HUES64 (cell line): ENCODE data around the gene CMIP.

Source experiments
- H3K27ac ChIP-seq: 2 replicates; pipeline ENCODE4 v1.7.0; 2013; ENCODE audit warnings: low read depth, low read length, inconsistent platforms
- H3K27me3 ChIP-seq: 2 replicates; pipeline ENCODE4 v1.6.1; 2013; ENCODE audit warnings: mild to moderate bottlenecking, low read length; ENCODE audit not compliant: insufficient read depth
- H3K36me3 ChIP-seq: 2 replicates; pipeline ENCODE4 v1.6.1; 2013; ENCODE audit warnings: mild to moderate bottlenecking, low read length; ENCODE audit not compliant: insufficient read depth
- H3K4me1 ChIP-seq: 2 replicates; pipeline ENCODE4 v1.6.1; 2013; ENCODE audit warnings: mild to moderate bottlenecking, low read length, moderate library complexity; ENCODE audit not compliant: insufficient read depth
- H3K4me3 ChIP-seq: 2 replicates; pipeline ENCODE4 v1.5.1; 2013; ENCODE audit warnings: mild to moderate bottlenecking, low read length, moderate library complexity
- H3K9ac ChIP-seq: 2 replicates; pipeline ENCODE4 v1.6.1; 2013; ENCODE audit warnings: mild to moderate bottlenecking, low read depth, low read length
- H3K9me3 ChIP-seq: 2 replicates; pipeline ENCODE4 v1.6.1; 2013; ENCODE audit warnings: low read depth, low read length; ENCODE audit not compliant: insufficient read depth
- WGBS: fragments of 150-250, 120-280 bp; methylation state at CpG from one replicate; pipeline ENCODE4 v1.1.7; 2013; ENCODE audit warnings: missing lambda C conversion rate; 5-methylcytosine and 5-hydroxymethylcytosine counted together

CMIP gene

DNA sequence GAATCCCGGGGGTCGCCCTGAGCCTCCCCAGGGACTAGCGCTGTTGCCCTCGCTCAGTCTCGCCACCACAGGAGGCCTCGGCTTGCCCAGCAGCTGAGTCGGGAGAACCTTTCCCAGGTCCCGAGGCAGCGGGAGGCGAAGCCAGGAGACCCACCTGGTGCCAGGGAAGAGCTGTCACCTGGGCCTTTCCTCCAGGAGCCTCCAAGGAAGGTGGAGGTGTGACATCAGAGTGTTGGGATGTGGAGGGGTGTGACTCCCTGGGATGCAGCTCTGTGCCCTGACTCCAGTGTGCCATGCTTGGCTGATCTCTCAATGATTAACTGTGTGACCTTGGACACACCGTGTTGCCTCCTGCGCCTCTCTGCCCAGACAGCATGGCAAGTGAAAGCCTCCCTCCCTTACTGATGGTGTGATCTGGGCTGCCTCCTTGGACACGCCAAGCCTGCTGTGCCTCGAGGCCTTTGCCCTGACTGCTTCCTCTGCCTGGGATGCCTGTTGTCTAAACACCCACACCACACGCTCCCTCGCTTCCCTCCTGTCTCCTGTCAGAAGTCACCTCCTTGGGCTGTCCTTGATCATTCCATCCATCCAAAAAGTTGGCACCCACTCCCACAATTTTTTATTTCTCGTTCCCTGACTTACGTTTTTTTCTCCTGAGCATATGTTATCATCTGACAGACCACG, 88.0 kb downstream of the CMIP start:
- H3K36me3 ChIP-seq = no peaks in the 10 kb centered on the region
- no peaks in the 10 kb centered on the region for H3K27me3 ChIP-seq
- H3K9me3 ChIP-seq = no peaks in the 10 kb centered on the region; the same call in 1 of the 2 replicates
- H3K9ac ChIP-seq = no peak overlapping the region
- no peak overlapping the region for H3K4me3 ChIP-seq
- no peaks in the 10 kb centered on the region for H3K4me1 ChIP-seq
- H3K27ac ChIP-seq = no peak overlapping the region
- 95% methylated on average over 19 of the region's 19 CpGs for WGBS

DNA sequence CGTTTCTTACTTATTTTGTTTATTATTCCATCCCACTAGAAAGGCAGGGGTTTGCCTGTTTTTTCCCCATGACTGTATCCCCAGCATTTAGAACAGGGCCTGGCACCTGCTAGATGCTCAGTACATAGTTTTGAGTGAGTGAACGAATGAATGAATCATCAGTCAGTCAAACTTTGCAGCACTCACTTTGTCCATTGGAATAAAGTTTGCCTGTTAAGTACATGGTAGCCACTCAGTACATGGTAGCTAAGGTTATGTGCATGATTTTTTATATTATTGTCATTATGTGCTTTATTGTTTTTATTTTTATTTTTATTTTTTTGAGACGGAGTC, 88.5 kb downstream of the CMIP start:
- H3K9ac ChIP-seq = no peak overlapping the region
- no peak overlapping the region for H3K4me3 ChIP-seq
- no peaks in the 10 kb centered on the region for H3K9me3 ChIP-seq
- H3K4me1 ChIP-seq = 0 out of 2 replicates have a peak, but pooled peaks cover 2% of the 10 kb centered on the region
- no peak overlapping the region for H3K27ac ChIP-seq
- 81% methylated on average over 3 of the region's 3 CpGs for WGBS
- H3K36me3 ChIP-seq = no peaks in the 10 kb centered on the region
- H3K27me3 ChIP-seq = no peaks in the 10 kb centered on the region

DNA sequence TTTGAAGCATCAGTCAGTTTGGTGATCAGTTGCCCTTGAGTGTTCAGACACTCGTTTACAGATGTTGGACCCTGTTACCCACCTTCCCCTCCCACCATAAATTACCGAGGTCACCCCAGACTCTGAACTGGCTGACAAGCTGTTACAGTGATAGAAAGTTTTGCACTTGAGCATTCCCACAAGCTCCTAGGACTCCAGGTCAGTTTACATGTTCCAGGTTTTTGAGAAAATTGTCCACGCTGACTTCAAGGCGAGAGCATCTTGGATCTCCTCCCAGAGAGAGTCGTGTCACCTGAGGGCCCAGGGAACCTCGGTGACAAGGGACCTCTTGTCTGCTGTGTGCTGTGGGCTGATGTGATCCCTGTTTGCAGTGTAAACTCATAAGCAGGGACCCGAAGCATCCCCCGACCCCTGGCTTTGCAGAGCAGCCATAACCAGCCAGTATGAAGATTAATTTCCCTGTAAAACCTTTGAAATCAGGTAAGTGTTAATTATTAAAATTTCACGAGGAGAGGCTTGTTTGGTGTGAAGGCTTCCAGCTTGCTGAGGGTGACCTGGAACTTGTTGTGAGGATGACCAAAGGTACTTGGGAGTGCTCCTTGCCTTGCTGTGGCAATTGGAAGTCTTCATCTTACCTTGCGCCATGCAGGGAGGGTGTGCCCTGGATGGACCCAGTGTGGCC, 91.2 kb downstream of the CMIP start:
- no peaks in the 10 kb centered on the region for H3K9me3 ChIP-seq
- H3K27me3 ChIP-seq = no peaks in the 10 kb centered on the region
- no peak overlapping the region for H3K9ac ChIP-seq
- 90% methylated on average over 10 of the region's 10 CpGs for WGBS
- H3K27ac ChIP-seq = no peak overlapping the region
- H3K36me3 ChIP-seq = no peaks in the 10 kb centered on the region
- H3K4me1 ChIP-seq = peaks cover 17% of the 10 kb centered on the region
- H3K4me3 ChIP-seq = no peak overlapping the region

DNA sequence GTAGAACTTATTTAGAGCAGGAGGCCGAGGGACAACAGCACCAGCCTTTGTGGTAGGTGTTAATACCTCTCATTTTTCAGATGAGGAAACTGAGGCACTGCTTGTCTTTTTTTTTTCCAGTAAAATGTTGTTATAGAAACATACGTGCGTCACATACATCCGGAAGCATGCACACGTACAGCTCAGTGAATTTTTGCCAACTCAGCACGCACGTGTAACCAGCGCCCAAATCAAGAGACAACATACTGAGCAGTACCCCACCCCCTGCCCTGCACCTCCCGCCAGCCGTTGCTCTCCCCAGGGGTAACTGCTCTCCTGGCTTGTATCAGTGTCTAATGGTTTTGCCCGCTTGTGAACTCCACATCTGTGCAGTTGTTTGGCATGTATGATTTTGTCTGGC, 92.0 kb downstream of the CMIP start:
- H3K36me3 ChIP-seq = no peaks in the 10 kb centered on the region
- H3K27ac ChIP-seq = no peak overlapping the region
- H3K27me3 ChIP-seq = no peaks in the 10 kb centered on the region
- no peak overlapping the region for H3K4me3 ChIP-seq
- WGBS = 94% methylated on average over 11 of the region's 11 CpGs
- no peak overlapping the region for H3K9ac ChIP-seq
- H3K4me1 ChIP-seq = peaks cover 17% of the 10 kb centered on the region
- no peaks in the 10 kb centered on the region for H3K9me3 ChIP-seq

DNA sequence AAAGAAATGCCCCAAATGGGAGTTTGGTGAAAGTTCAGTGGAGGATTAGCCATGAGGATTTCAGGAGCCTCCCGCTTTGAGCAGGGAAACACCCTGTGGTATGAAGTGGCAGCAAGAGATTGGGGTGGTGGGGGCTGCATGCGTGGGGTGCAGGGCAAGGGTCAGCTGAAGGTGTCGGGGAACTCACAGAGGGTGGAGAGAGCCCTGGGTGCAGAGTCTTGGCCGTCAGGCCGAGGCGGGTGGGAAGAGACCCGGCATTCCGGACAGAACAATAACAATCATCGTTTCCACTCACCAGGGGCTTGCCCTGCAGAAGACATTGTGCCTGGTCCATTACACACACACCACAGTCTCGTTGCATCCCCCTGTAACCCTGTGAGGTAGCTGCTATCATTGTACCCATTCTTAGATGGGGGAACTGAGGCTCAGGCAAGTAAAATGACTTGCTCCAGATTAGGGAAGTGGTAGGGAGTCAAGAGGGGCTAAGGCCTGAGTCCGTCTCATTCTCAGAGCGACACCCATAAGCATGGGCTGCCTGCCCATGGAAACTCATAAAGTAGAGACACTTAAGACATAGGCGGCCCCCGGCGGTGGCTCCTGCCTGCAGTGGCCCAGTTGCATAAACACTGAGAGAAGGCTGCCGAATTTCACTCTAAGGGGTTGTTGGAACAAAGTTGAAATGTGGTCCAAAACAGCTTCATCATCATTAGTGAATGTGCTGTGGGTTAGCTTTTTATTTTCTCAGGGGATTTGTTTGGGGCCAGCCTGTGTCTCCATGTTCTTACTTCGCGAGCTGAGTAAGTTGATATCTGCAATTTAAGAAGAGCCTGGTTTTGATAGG, 93.3 kb downstream of the CMIP start:
- no peaks in the 10 kb centered on the region for H3K36me3 ChIP-seq
- H3K4me1 ChIP-seq = peaks cover 17% of the 10 kb centered on the region
- no peak overlapping the region for H3K9ac ChIP-seq
- no peaks in the 10 kb centered on the region for H3K27me3 ChIP-seq
- H3K4me3 ChIP-seq = no peak overlapping the region
- WGBS = 92% methylated on average over 18 of the region's 18 CpGs
- H3K9me3 ChIP-seq = no peaks in the 10 kb centered on the region
- no peak overlapping the region for H3K27ac ChIP-seq

DNA sequence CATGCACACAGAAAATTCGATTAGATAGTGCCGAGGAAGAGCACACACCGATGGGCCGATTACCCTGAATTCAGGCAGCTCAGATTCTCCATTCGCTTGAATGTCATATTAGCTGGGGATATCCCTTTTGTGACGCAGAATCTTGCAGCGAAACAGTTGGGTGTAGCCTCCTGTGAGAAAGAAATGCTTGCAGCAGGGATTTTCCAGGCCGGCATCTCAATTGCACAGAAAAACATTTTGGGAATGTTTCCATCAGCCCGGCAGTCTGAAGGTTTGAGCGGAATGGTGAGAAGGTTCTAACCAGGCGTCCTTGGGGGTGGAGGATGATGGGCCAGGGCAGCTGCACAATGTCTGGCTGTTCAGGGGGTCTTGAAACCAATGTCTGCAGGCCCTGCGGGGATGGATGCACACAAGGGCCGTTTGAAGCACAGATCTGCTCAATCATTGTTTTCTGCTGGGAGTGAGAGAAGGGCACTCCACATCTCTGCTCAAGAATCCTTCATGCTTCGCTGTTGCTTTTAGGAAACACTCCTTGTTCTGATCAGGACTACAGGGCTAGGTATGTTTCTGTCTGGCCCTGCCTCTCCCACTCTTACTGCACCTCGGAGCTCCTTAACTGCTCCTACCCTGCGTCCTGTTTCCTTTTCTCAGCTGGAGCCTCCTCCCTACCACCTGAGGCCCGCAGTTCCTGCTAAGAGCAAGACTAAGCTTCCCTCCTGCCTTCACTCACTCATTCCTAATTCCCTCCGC, 94.6 kb downstream of the CMIP start:
- Histone ChIP-seq H3K9ac (no peak overlapping the region), H3K27ac (no peak overlapping the region), H3K27me3 (no peaks in the 10 kb centered on the region), H3K4me3 (no peak overlapping the region), H3K36me3 (no peaks in the 10 kb centered on the region), H3K4me1 (peaks cover 17% of the 10 kb centered on the region), H3K9me3 (no peaks in the 10 kb centered on the region)
- 85% methylated on average over 18 of the region's 18 CpGs for WGBS

DNA sequence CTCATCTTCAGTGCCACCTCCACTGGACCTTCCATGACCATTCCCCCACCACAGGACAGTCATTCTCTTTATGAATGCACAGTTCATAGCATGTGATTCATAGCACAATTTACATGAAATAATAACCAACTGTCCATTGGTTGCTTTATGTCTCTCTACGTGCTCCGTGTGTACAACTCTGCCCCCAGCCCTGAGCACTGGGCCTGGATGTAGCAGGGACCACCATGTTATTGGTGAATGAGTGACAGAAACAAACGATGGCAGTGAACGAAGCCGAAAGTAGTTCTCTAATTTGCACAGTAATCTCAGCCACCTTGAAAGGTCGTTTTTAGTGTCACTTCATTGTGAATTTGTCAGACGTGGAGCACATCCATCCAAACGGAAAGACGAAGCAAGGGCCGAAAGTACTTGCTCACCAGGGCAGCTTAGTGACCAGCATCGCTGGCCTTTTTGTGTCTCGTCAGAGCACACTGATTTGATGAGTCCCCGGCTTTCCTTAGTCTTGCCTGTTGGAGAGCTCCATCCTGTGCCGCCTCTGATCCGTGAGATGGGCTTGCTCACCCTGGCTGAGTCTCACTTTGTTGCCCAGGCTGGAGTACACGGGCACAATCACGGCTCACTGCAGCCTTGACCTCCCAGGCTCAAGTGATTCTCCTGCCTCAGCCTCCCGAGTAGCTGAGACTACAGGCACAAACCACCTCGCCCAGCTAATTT, 95.3 kb downstream of the CMIP start:
- no peaks in the 10 kb centered on the region for H3K9me3 ChIP-seq
- no peak overlapping the region for H3K27ac ChIP-seq
- H3K4me3 ChIP-seq = no peak overlapping the region
- no peak overlapping the region for H3K9ac ChIP-seq
- WGBS = 94% methylated on average over 19 of the region's 19 CpGs
- no peaks in the 10 kb centered on the region for H3K27me3 ChIP-seq
- H3K36me3 ChIP-seq = no peaks in the 10 kb centered on the region
- peaks cover 17% of the 10 kb centered on the region for H3K4me1 ChIP-seq

DNA sequence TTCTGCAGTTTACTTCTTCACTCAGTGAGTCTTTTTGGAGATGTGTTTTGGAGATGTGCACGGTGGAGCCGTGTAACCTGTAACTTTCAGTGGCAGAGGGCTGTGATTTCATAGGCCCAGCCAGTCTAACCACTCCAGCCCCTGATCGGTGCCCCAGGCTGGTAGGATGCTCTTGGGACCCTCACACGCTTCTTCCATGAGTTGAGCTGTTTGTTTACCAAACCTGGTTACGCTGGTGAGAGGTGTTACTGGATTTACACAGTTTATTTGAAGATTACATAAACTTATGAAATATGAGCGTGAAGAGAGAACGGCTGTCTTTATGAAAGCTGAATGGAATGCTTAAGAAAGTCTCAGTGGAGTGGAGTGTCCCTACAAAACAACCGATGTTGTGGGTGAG, 96.7 kb downstream of the CMIP start:
- no peaks in the 10 kb centered on the region for H3K36me3 ChIP-seq
- H3K27ac ChIP-seq = no peak overlapping the region
- H3K9me3 ChIP-seq = no peaks in the 10 kb centered on the region
- H3K4me1 ChIP-seq = peaks cover 20% of the 10 kb centered on the region
- WGBS = 90% methylated on average over 8 of the region's 8 CpGs
- no peak overlapping the region for H3K4me3 ChIP-seq
- no peak overlapping the region for H3K9ac ChIP-seq
- H3K27me3 ChIP-seq = no peaks in the 10 kb centered on the region

DNA sequence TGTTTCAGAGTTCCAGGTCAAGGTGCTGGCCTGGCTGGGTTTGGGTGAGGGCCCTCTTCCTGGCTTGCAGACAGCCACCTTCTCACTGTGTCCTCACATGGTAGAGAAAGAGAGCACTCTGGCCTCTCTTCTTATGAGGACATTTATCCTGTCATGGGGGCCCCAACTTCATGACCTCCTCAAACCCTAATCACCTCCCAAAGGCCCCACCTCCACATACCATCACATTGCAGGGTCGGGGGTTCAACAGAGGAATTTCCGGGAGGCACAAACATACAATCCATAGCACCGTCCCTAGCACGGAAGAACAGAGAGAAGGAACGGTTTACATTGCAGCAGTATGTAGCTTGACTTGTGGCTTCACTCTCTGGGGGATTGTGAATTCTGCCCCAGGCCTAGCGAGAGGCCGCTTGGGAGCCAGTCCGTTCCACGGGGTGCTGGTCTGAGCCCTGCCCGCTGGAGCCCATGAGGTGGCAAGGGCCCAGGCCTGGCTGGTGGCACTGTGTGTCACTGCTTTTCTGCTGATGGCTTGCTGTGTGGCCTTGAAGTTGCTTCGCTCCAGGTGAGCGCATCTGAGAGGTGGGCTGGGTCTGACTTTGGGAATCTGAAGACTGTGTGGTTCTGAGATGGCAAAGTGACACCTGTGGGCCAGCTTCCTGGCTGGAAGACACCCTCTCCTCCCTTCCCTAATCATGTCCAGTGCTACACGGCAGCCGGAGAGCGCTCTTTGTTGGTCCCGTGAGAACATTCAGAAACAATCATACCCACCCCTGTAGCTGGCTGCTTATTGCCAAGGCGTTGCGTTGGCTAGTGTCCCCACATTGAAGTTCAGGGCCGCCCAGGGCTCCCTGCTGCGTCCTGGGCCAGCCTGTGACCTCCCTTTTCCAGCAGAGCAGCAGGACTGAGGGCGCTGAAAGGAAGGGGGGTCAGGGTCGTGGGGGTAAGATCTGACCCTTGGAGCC, 98.3 kb downstream of the CMIP start:
- no peak overlapping the region for H3K27ac ChIP-seq
- no peak overlapping the region; the same call in 1 of the 2 replicates for H3K9ac ChIP-seq
- H3K9me3 ChIP-seq = no peaks in the 10 kb centered on the region
- peaks cover 20% of the 10 kb centered on the region for H3K4me1 ChIP-seq
- no peaks in the 10 kb centered on the region for H3K27me3 ChIP-seq
- H3K4me3 ChIP-seq = no peak overlapping the region
- WGBS = 95% methylated on average over 22 of the region's 22 CpGs
- no peaks in the 10 kb centered on the region for H3K36me3 ChIP-seq

DNA sequence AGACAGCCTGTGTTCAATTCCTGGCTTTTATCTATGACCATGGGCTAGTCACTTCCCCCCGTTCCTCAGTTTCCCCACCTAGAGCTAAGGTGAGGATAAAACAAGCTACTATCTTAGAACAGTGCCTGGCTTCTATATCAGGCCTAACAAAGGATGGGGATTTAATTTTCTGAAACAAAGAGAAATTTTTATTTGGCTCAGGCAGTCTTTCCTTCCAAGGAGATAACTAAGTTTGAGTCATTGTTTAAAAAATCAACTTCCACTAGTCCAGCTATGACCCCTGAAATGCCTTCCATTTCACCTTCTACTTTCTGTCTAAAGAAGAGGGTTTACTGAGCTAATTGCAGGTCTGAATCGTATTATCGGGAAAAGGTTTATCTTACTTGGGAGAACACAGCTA, 99.0 kb downstream of the CMIP start:
- WGBS = 88% methylated on average over 2 of the region's 3 CpGs
- H3K27ac ChIP-seq = no peak overlapping the region
- H3K4me3 ChIP-seq = no peak overlapping the region
- no peaks in the 10 kb centered on the region for H3K27me3 ChIP-seq
- no peaks in the 10 kb centered on the region for H3K36me3 ChIP-seq
- peaks cover 15% of the 10 kb centered on the region for H3K4me1 ChIP-seq
- H3K9ac ChIP-seq = no peak overlapping the region
- H3K9me3 ChIP-seq = no peaks in the 10 kb centered on the region
